GM19438 (cell line): Measurements from ENCODE around the gene TMEM200C.
A peak's percentile ranks its signal among the peaks of the same experiment; 100 is the strongest.

Experiments
- ATAC-seq: cut with Tn5 transposase; IDR thresholded peaks from one replicate; pipeline ENCODE4 v1.9.1; 2021; ENCODE audit warnings: low read depth; ENCODE audit not compliant: unreplicated experiment

The TMEM200C gene

GRCh38 chr18:5895299-5895875 lies at the start of gene TMEM200C:
Gene TMEM200C, minus strand, starts transcription at chr18:5895522. Its CDS starts 3,459 bp downstream, at chr18:5892063.
- peak; percentile 39 for ATAC-seq

- ATAC-seq = no peak
These were observed 49.1 kb upstream of the TMEM200C start for GRCh38 chr18:5944448-5944847.

GRCh38 chr18:5943514-5943913 lies 48.2 kb upstream of the TMEM200C start:
- ATAC-seq = no peak

GRCh38 chr18:5942591-5942990 lies 47.3 kb upstream of the TMEM200C start:
- no peak for ATAC-seq

GRCh38 chr18:5941890-5942289 lies 46.6 kb upstream of the TMEM200C start:
- ATAC-seq = no peak

GRCh38 chr18:5939801-5940667 lies 44.7 kb upstream of the TMEM200C start:
- no peak for ATAC-seq

- ATAC-seq = no peak
These were observed 42.5 kb upstream of the TMEM200C start for GRCh38 chr18:5937795-5938194.

GRCh38 chr18:5937121-5937520 lies 41.8 kb upstream of the TMEM200C start:
- no peak for ATAC-seq

GRCh38 chr18:5930789-5931188 lies 35.5 kb upstream of the TMEM200C start:
- no peak for ATAC-seq

- no peak for ATAC-seq
These were observed 23.0 kb upstream of the TMEM200C start for GRCh38 chr18:5918205-5918858.

- ATAC-seq = no peak
These were observed 19.6 kb upstream of the TMEM200C start for GRCh38 chr18:5914951-5915350.

GRCh38 chr18:5914016-5914415 lies 18.7 kb upstream of the TMEM200C start:
- no peak for ATAC-seq

GRCh38 chr18:5912566-5912965 lies 17.2 kb upstream of the TMEM200C start:
- ATAC-seq = no peak

GRCh38 chr18:5909125-5909524 lies 13.8 kb upstream of the TMEM200C start:
- ATAC-seq = no peak

- no peak for ATAC-seq
These were observed 8.1 kb upstream of the TMEM200C start for GRCh38 chr18:5903386-5903785.

GRCh38 chr18:5900262-5900661 lies 4.9 kb upstream of the TMEM200C start:
- ATAC-seq = no peak

- no peak for ATAC-seq
These were observed 4.5 kb upstream of the TMEM200C start for GRCh38 chr18:5899835-5900234.

GRCh38 chr18:5895876-5896740 lies 786 bp upstream of the TMEM200C start:
- no peak for ATAC-seq

- ATAC-seq = peak; percentile 4
These were observed 567 bp downstream of the TMEM200C start for GRCh38 chr18:5894611-5895298.
